K562 (cell line): Measurements from ENCODE around the gene IL1RAPL2. TPM values are rescaled to one million over a fixed set of nuclear protein-coding genes. Genes with fewer than 3 reads are reported as not detected.

Experiments used
- ATAC-seq: fragments of 200-7000 bp; cut with Tn5 transposase; 3 replicates; pipeline ENCODE4 v1.9.1; 2020; ENCODE audit warnings: moderate library complexity
- BruUV-seq: library from RNA; stranded (reverse); fragments of 400-500 nt; replicated peaks from 2 replicates; lab custom pipeline; 2021; lab: Mats Ljungman, UMichigan
- CTCF ChIA-PET: fragments of 300-600 bp; formaldehyde crosslinking; extraction: SDS; loops from one replicate; lab custom pipeline; 2021; ENCODE audit warnings: low intra/inter-chr PET ratio; lab: Yijun Ruan, JAX
- POLR2A ChIA-PET: fragments of 300-600, 350-650 bp; sonication (Branson Sonifier 250); formaldehyde crosslinking; extraction: SDS; loops from one replicate; lab custom pipeline; 2021; ENCODE audit warnings: antibody characterized with exemption, inconsistent platforms; lab: Yijun Ruan, JAX
- DNase-seq, 4 experiments: peaks; one replicate each; pipeline versions ENCODE4 v3.0.0 to v3.0.0-alpha.2; 2011 to 2018; ENCODE audit warnings: low spot score in 3 of 4, mixed read lengths in 3 of 4; ENCODE audit errors: extremely low read depth in 1 of 4
- FAIRE-seq: peaks from 2 replicates; lab custom pipeline; 2011; peaks lifted over from hg19 to GRCh38; lab: Jason Lieb, UNC
- H2AFZ ChIP-seq: 2 replicates; pipeline ENCODE4 v1.6.0; 2011; ENCODE audit warnings: low read depth, low read length, control low read depth, inconsistent platforms
- H3K27ac ChIP-seq: fragments of 200-600 bp; 3 replicates; pipeline ENCODE4 v1.8.0; 2011; ENCODE audit warnings: low read depth, mild to moderate bottlenecking, control low read depth, inconsistent platforms, low read length, moderate library complexity, mixed read lengths; ENCODE audit errors: extremely low read depth
- H3K27me3 ChIP-seq, 2 experiments: fragments of 300-600 bp in 1 of 2; 2 replicates in 1 of 2; 3 replicates in 1 of 2; pipeline versions ENCODE4 v1.6.0 to v1.8.0; 2011; ENCODE audit warnings: inconsistent platforms in 2 of 2, low read length in 2 of 2, mild to moderate bottlenecking in 1 of 2, mixed read lengths in 1 of 2, moderate library complexity in 1 of 2; ENCODE audit not compliant: control insufficient read depth in 2 of 2, insufficient read depth in 2 of 2
- H3K36me3 ChIP-seq: fragments of 300-600 bp; 3 replicates; pipeline ENCODE4 v1.8.0; 2011; ENCODE audit warnings: mild to moderate bottlenecking, low read length, inconsistent platforms; ENCODE audit not compliant: control insufficient read depth, insufficient read depth
- H3K4me1 ChIP-seq, 2 experiments: fragments of 200-600 bp in 1 of 2; replicated peaks in 1 of 2; 2 replicates in 1 of 2; 3 replicates in 1 of 2; pipeline versions ENCODE4 v1.5.1 to v1.8.0; 2011; ENCODE audit warnings: inconsistent platforms in 2 of 2, low read length in 2 of 2, mild to moderate bottlenecking in 1 of 2, mixed read lengths in 1 of 2, moderate library complexity in 1 of 2; ENCODE audit not compliant: control insufficient read depth in 2 of 2, insufficient read depth in 2 of 2
- H3K4me2 ChIP-seq: 2 replicates; pipeline ENCODE4 v1.6.1; 2011; ENCODE audit warnings: low read length, control low read depth, inconsistent platforms, mixed read lengths; ENCODE audit not compliant: insufficient read depth
- H3K4me3 ChIP-seq: fragments of 200-600 bp; sonication (generic), shearing (Covaris generic); 2 replicates; pipeline ENCODE4 v1.5.1; 2016; ENCODE audit warnings: control low read depth, inconsistent platforms
- H3K79me2 ChIP-seq: fragments of 200-600 bp; 3 replicates; pipeline ENCODE4 v1.8.0; 2011; ENCODE audit warnings: low read length, inconsistent platforms; ENCODE audit not compliant: control insufficient read depth, insufficient read depth
- H3K9ac ChIP-seq, 2 experiments: 2 replicates each; pipeline versions ENCODE4 v1.6.0 to v1.6.1; 2011; ENCODE audit warnings: low read depth in 2 of 2, low read length in 2 of 2, control low read depth in 1 of 2, inconsistent platforms in 1 of 2, mild to moderate bottlenecking in 1 of 2, mixed read lengths in 1 of 2; ENCODE audit not compliant: insufficient read depth in 1 of 2
- H3K9me1 ChIP-seq: one replicate; pipeline ENCODE4 v1.6.0; 2011; ENCODE audit warnings: inconsistent platforms, mild to moderate bottlenecking, low read length, moderate library complexity; ENCODE audit not compliant: control insufficient read depth, insufficient read depth
- H3K9me3 ChIP-seq: replicated peaks from 2 replicates; pipeline ENCODE4 v1.5.1; 2011; ENCODE audit warnings: low read depth, low read length, inconsistent platforms; ENCODE audit not compliant: control insufficient read depth, insufficient read depth
- H4K20me1 ChIP-seq: replicated peaks from 2 replicates; pipeline ENCODE4 v1.6.1; 2011; ENCODE audit warnings: low read length, inconsistent platforms, mixed read lengths; ENCODE audit not compliant: control insufficient read depth, insufficient read depth
- ARID1B ChIP-seq: fragments of 450-650 bp; IDR thresholded peaks from 2 replicates; pipeline ENCODE4 v1.6.1; 2016; ENCODE audit warnings: antibody characterized with exemption, mild to moderate bottlenecking, inconsistent platforms
- BCLAF1 ChIP-seq, 2 experiments: fragments of 450-650 bp in 1 of 2; IDR thresholded peaks; 2 replicates each; pipeline ENCODE4 v1.6.1; 2011 to 2017; ENCODE audit warnings: low read depth in 2 of 2, antibody characterized with exemption in 1 of 2, borderline replicate concordance in 1 of 2, low read length in 1 of 2, mild to moderate bottlenecking in 1 of 2, mixed read lengths in 1 of 2; ENCODE audit not compliant: control insufficient read depth in 1 of 2
- C11orf30 ChIP-seq: fragments of 450-650 bp; IDR thresholded peaks from 2 replicates; pipeline ENCODE4 v1.6.1; 2016; ENCODE audit warnings: low read depth, mild to moderate bottlenecking
- CBX5 ChIP-seq: IDR thresholded peaks from 2 replicates; pipeline ENCODE4 v1.6.1; 2014; ENCODE audit warnings: low read depth, borderline replicate concordance
- FOXO4 ChIP-seq: fragments of 450-650 bp; formaldehyde crosslinking; IDR thresholded peaks from 2 replicates; pipeline ENCODE4 v1.4.0; 2020; ENCODE audit warnings: mild to moderate bottlenecking, moderate library complexity
- NFRKB ChIP-seq: fragments of 450-650 bp; IDR thresholded peaks from 2 replicates; pipeline ENCODE4 v1.6.1; 2016; ENCODE audit warnings: low read depth
- NRF1 ChIP-seq, 2 experiments: fragments of 450-650 bp; IDR thresholded peaks in 1 of 2; conservative IDR thresholded peaks in 1 of 2; 2 replicates each; pipeline ENCODE4 v1.6.1; 2014; ENCODE audit warnings: mild to moderate bottlenecking in 2 of 2
- PHF21A ChIP-seq: fragments of 450-650 bp; IDR thresholded peaks from 2 replicates; pipeline ENCODE4 v1.6.1; 2017; ENCODE audit warnings: low read depth, borderline replicate concordance
- POLR2H ChIP-seq: IDR thresholded peaks from 2 replicates; pipeline ENCODE4 v1.6.1; 2016; ENCODE audit warnings: missing genetic modification characterization, low read depth, mild to moderate bottlenecking, control low read depth, missing compliant biosample characterization, moderate library complexity
- SNRNP70 ChIP-seq: fragments of 200-400 bp; formaldehyde crosslinking; optimal IDR thresholded peaks from 2 replicates; pipeline ENCODE3; 2017; ENCODE audit warnings: low read depth, low read length
- ZNF143 ChIP-seq: sonication (generic); formaldehyde crosslinking; IDR thresholded peaks from 2 replicates; pipeline ENCODE4 v1.9.0; 2022; ENCODE audit warnings: mild to moderate bottlenecking, missing genetic modification reagents
- ZNF584 ChIP-seq: fragments of 200-800 bp; sonication (Bioruptor generic); IDR thresholded peaks from 2 replicates; pipeline ENCODE4 v1.6.1; 2016; ENCODE audit warnings: low read depth, mild to moderate bottlenecking, missing genetic modification characterization, missing compliant biosample characterization
- ZNF764 ChIP-seq: fragments of 250-450 bp; sonication (Bioruptor Pico); IDR thresholded peaks from 2 replicates; pipeline ENCODE4 v1.4.0; 2020; ENCODE audit warnings: low read depth, mild to moderate bottlenecking, moderate library complexity
- ZSCAN29 ChIP-seq: fragments of 450-650 bp; IDR thresholded peaks from 2 replicates; pipeline ENCODE4 v1.6.1; 2017
- whole genome bisulfite sequencing: fragments of 100-300 bp; shearing (Covaris generic); methylation state at CpG from one replicate; pipeline ENCODE4 v1.1.6; 2016; ENCODE audit warnings: low coverage, mixed read lengths; ENCODE audit not compliant: insufficient coverage; ENCODE audit errors: missing lambda C conversion rate; 5-methylcytosine and 5-hydroxymethylcytosine counted together
- in situ Hi-C: fragments of 300-500 bp; cut with MboI; formaldehyde crosslinking; loops from 4 replicates; pipeline ENCODE4 v1.15.0; 2018; ENCODE audit warnings: inconsistent platforms, mixed read lengths
- intact Hi-C: fragments of 100-400 bp; cut with micrococcal nuclease; formaldehyde crosslinking; loops from 2 replicates; pipeline ENCODE4 v1.14.2; 2022
- polyA plus RNA-seq, 8 experiments: library from polyadenylated mRNA; depleted of rRNA in 4 of 8; stranded (reverse) in 5 of 8; unstranded in 3 of 8; fragments of >200 nt; fragmentation: Nextera tagmentation in 2 of 8; fragmentation: Illumina TruSeq in 1 of 8; extraction: Ambion mirVana in 2 of 8; extraction: Trizol in 1 of 8; gene quantifications; 2 replicates each; pipeline versions ENCODE4 v1.2.1 to v1.2.3, GENCODE V29; 2011 to 2014; ENCODE audit warnings: inconsistent platforms in 1 of 8, missing spikeins in 1 of 8
- total RNA-seq, 7 experiments: library from RNA; depleted of rRNA in 6 of 7; stranded (reverse); fragments of >200 nt in 6 of 7; fragmentation: Illumina TruSeq in 2 of 7; extraction: Trizol in 2 of 7; gene quantifications; 2 replicates each; pipeline versions ENCODE4 v1.2.1 to v1.2.3, GENCODE V29; 2011 to 2021; ENCODE audit warnings: low replicate concordance in 1 of 7

The IL1RAPL2 gene
- total and polyA plus RNA-seq, 9 of the 15 experiments (the other 6 are each of a cell fraction or from before 2014, with no cell fraction given) = not detected

DNA sequence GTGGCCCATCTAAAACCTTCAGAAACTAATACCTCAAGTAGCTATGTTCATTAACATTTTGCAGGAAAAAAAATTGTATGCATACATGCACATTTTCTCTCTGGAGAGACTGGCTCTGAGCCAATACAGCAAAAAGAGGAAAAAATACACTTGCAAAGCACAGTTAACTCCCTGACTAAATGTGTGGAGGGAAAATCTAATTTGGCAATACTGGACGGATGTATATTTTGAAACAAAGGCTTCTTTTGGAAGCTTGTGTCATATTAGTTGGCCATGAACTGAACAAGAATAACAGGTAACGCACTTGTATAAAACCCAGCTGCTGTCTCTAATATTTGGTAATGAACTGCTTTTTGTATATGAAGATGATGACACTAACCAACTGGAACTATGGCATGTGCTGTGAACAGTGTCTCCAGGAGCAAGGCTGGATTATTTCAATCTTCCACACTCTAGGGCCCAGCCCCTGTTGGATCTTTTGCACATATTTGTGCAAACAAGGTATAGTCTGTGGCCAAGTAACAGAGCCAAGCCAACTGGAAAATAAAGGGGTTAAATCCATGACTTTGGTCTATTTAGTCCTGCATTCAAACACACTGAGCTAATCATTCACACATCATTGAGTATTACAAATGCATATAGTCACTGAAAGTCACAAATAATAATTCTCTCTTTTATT, 1188.4 kb downstream of the IL1RAPL2 start:
- Histone ChIP-seq H3K27me3 (no peaks in the 10 kb centered on the region), H3K36me3 (no peaks in the 10 kb centered on the region), H4K20me1 (no peaks in the 10 kb centered on the region), H3K9me1 (no peaks in the 10 kb centered on the region), H3K4me2 (no peak overlapping the region), H3K9ac (no peak overlapping the region), H3K9me3 (no peaks in the 10 kb centered on the region), H3K27ac (no peak overlapping the region), H2AFZ (no peak overlapping the region), H3K79me2 (no peaks in the 10 kb centered on the region), H3K4me1 (no peaks in the 10 kb centered on the region), H3K4me3 (no peak overlapping the region)
- in situ Hi-C loops (no loop called here), intact Hi-C loops (no loop called here)
- DNase-seq (no peak), ATAC-seq (no peak), FAIRE-seq (no peak)
- CTCF ChIA-PET = no interaction called here
- 10% methylated on average over 2 of the region's 2 CpGs for WGBS
- TF ChIP-seq SNRNP70 = no peak
- TF ChIP-seq NFRKB = no peak
- no peak for TF ChIP-seq CBX5
- TF ChIP-seq ZNF764 (CRISPR knock-in tag) = no peak
- TF ChIP-seq ZSCAN29 = no peak
- no peak for TF ChIP-seq FOXO4 (CRISPR knock-in tag)
- TF ChIP-seq ARID1B = no peak
- no peak for TF ChIP-seq BCLAF1 (IDR thresholded peaks at IDR 0.05; ENCODE audit: borderline replicate concordance in 1 of 2, control insufficient read depth in 1 of 2, low read depth in 2 of 2, low read length in 1 of 2)
- TF ChIP-seq POLR2H (tag) = no peak
- no peak for TF ChIP-seq ZNF584 (CRISPR knock-in tag)
- TF ChIP-seq PHF21A = no peak
- TF ChIP-seq ZNF143 (CRISPR knock-in tag) = no peak
- no peak for TF ChIP-seq NRF1 (conservative IDR thresholded peaks at IDR 0.05 in 1 of 2, IDR thresholded peaks at IDR 0.05 in 1 of 2)
- no peak for TF ChIP-seq C11orf30
- no TSS peak for BruUV-seq
- POLR2A ChIA-PET = no interaction called here
